ENCODE data around the gene NEDD8.

NEDD8 gene

GRCh38 chr14:24172261-24172860, 59.8 kb downstream of the NEDD8 start:
- peaks cover 14% of the 10 kb centered on the region for H3K36me3 Mint-ChIP-seq
- ATAC-seq (ENCODE audit: low read depth) (no peak), DNase-seq (ENCODE audit: low spot score in 2 of 2) (no peak)
- peak overlapping the region; percentile 93 for H3K4me3 Mint-ChIP-seq
- H3K4me1 Mint-ChIP-seq = peaks cover 21% of the 10 kb centered on the region
- H3K27ac Mint-ChIP-seq = peak overlapping the region; percentile 53
- no peaks in the 10 kb centered on the region for H3K27me3 Mint-ChIP-seq
- H3K9me3 Mint-ChIP-seq = no peaks in the 10 kb centered on the region

GRCh38 chr14:24171422-24172260, 60.5 kb downstream of the NEDD8 start, which contains the start of gene REC8:
TSS of gene REC8 (plus strand) at chr14:24172080. CDS start at chr14:24172553, 473 bp downstream.
- Mint-ChIP-seq H3K4me3 (peak within 1 kb of the TSS; percentile 93), H3K27me3 (no peaks in the 10 kb centered on the region), H3K9me3 (no peaks in the 10 kb centered on the region), H3K4me1 (peaks cover 22% of the 10 kb centered on the region), H3K27ac (peak within 1 kb of the TSS; percentile 84), H3K36me3 (peaks cover 16% of the 10 kb centered on the region)
- DNase-seq (ENCODE audit: low spot score in 2 of 2) = peak; percentile 56 to 74
- ATAC-seq (ENCODE audit: low read depth) = peak; percentile 90

- Mint-ChIP-seq H3K4me1 (peaks cover 23% of the 10 kb centered on the region), H3K36me3 (peaks cover 38% of the 10 kb centered on the region), H3K4me3 (no peak overlapping the region), H3K27ac (peak overlapping the region; percentile 42), H3K27me3 (no peaks in the 10 kb centered on the region), H3K9me3 (no peaks in the 10 kb centered on the region)
- ATAC-seq (ENCODE audit: low read depth) (no peak), DNase-seq (ENCODE audit: low spot score in 2 of 2) (no peak)
Observed at GRCh38 chr14:24167469-24168114, 64.6 kb downstream of the NEDD8 start.

Data from memory B cell (primary cell).